Activated CD4-positive, alpha-beta T cell treated with anti-CD3 and anti-CD28 coated beads, Interleukin-2, amount 50 U/mL, for 24 hours (primary cell): ENCODE results near the gene ARMC6.

Source experiments
- DNase-seq, 2 donors: peaks; one replicate each; pipeline ENCODE4 v3.0.0-alpha.2; 2020; ENCODE audit warnings: low read depth in 1 of 2, low spot score in 1 of 2

Gene ARMC6

GRCh38 chr19:19033426-19034203, at the start of gene ARMC6, which contains the start of gene SUGP2:
Gene ARMC6 (plus strand): TSS chr19:19033603. CDS start chr19:19034210, 607 bp downstream.
Gene SUGP2 (minus strand): TSS chr19:19033517. CDS start chr19:19031071, 2,446 bp downstream.
- peak; percentile 84 to 85 for DNase-seq

- no peak for DNase-seq
Observed at GRCh38 chr19:18984251-18984650, 49.2 kb upstream of the ARMC6 start.

- no peak for DNase-seq
Observed at GRCh38 chr19:18985257-18985656, 48.1 kb upstream of the ARMC6 start.

GRCh38 chr19:18987456-18987855, 45.9 kb upstream of the ARMC6 start:
- no peak for DNase-seq

- no peak for DNase-seq
Observed at GRCh38 chr19:18989316-18989715, 44.1 kb upstream of the ARMC6 start.

- no peak for DNase-seq
Observed at GRCh38 chr19:18990128-18990708, 43.2 kb upstream of the ARMC6 start.

- no peak for DNase-seq
Observed at GRCh38 chr19:18991006-18991405, 42.4 kb upstream of the ARMC6 start.

GRCh38 chr19:18991468-18991867, 41.9 kb upstream of the ARMC6 start:
- DNase-seq = no peak

GRCh38 chr19:18992696-18993095, 40.7 kb upstream of the ARMC6 start:
- no peak for DNase-seq

GRCh38 chr19:18993115-18993514, 40.3 kb upstream of the ARMC6 start:
- no peak for DNase-seq

GRCh38 chr19:18995804-18996241, 37.6 kb upstream of the ARMC6 start:
- no peak for DNase-seq

- no peak for DNase-seq
Observed at GRCh38 chr19:18996351-18996750, 37.1 kb upstream of the ARMC6 start.

GRCh38 chr19:18996796-18997394, 36.5 kb upstream of the ARMC6 start:
- DNase-seq = no peak

GRCh38 chr19:18998276-18998675, 35.1 kb upstream of the ARMC6 start:
- no peak for DNase-seq

GRCh38 chr19:18999016-18999758, 34.2 kb upstream of the ARMC6 start:
- DNase-seq = no peak

- DNase-seq = no peak
Observed at GRCh38 chr19:18999896-19000620, 33.3 kb upstream of the ARMC6 start.

- no peak for DNase-seq
Observed at GRCh38 chr19:19004144-19004543, 29.3 kb upstream of the ARMC6 start.

- DNase-seq = no peak
Observed at GRCh38 chr19:19006213-19006612, 27.2 kb upstream of the ARMC6 start.

- DNase-seq = no peak
Observed at GRCh38 chr19:19009951-19010350, 23.5 kb upstream of the ARMC6 start.

- DNase-seq = no peak
Observed at GRCh38 chr19:19010551-19010950, 22.9 kb upstream of the ARMC6 start.

GRCh38 chr19:19021115-19021514, 12.3 kb upstream of the ARMC6 start:
- DNase-seq = no peak
